MM.1S (cell line): ENCODE results near the gene PIWIL1.

Experiments
- DNase-seq: peaks from one replicate; pipeline ENCODE4 v3.0.0-alpha.2; 2015
- H2AFZ ChIP-seq: fragments of 300-600 bp; sonication (generic); 2 replicates; pipeline ENCODE4 v1.6.0; 2016; ENCODE audit warnings: antibody characterized with exemption, low read length
- H3F3A ChIP-seq: fragments of 300-600 bp; sonication (generic); 2 replicates; pipeline ENCODE4 v1.6.1; 2016; ENCODE audit warnings: mild to moderate bottlenecking, antibody characterized with exemption, low read length, moderate library complexity, mixed read lengths; ENCODE audit not compliant: insufficient read depth
- H3K27ac ChIP-seq: fragments of 300-600 bp; sonication (generic); 2 replicates; pipeline ENCODE4 v1.5.1; 2016; ENCODE audit warnings: mild to moderate bottlenecking, low read length
- H3K27me3 ChIP-seq: fragments of 300-600 bp; sonication (generic); replicated peaks from 2 replicates; pipeline ENCODE4 v1.6.0; 2016; ENCODE audit warnings: low read length; ENCODE audit not compliant: insufficient read depth
- H3K36me3 ChIP-seq: fragments of 300-600 bp; sonication (generic); replicated peaks from 2 replicates; pipeline ENCODE4 v1.6.1; 2016; ENCODE audit warnings: mild to moderate bottlenecking, low read length, mixed read lengths; ENCODE audit not compliant: insufficient read depth
- H3K4me1 ChIP-seq: fragments of 300-600 bp; sonication (generic); 2 replicates; pipeline ENCODE4 v1.6.1; 2016; ENCODE audit warnings: low read length, mixed read lengths
- H3K4me2 ChIP-seq: fragments of 300-600 bp; sonication (generic); 2 replicates; pipeline ENCODE4 v1.6.0; 2016; ENCODE audit warnings: low read depth, low read length
- H3K4me3 ChIP-seq: fragments of 300-600 bp; sonication (generic); 2 replicates; pipeline ENCODE4 v1.5.1; 2016; ENCODE audit warnings: low read length, mixed read lengths
- H3K79me2 ChIP-seq: fragments of 300-600 bp; sonication (generic); 2 replicates; pipeline ENCODE4 v1.6.1; 2016; ENCODE audit warnings: mixed run types, low read length, mixed read lengths
- H3K9ac ChIP-seq: fragments of 300-600 bp; sonication (generic); 2 replicates; pipeline ENCODE4 v1.6.1; 2016; ENCODE audit warnings: low read length, mixed read lengths
- H3K9me2 ChIP-seq: fragments of 300-600 bp; sonication (generic); replicated peaks from 2 replicates; pipeline ENCODE4 v1.6.1; 2016; ENCODE audit warnings: mild to moderate bottlenecking, low read length, mixed read lengths; ENCODE audit not compliant: insufficient read depth
- H3K9me3 ChIP-seq: fragments of 300-600 bp; sonication (generic); replicated peaks from 2 replicates; pipeline ENCODE4 v1.6.1; 2016; ENCODE audit warnings: mild to moderate bottlenecking, low read length, mixed read lengths; ENCODE audit not compliant: insufficient read depth
- H4K20me1 ChIP-seq: fragments of 300-600 bp; sonication (generic); 2 replicates; pipeline ENCODE4 v1.6.1; 2016; ENCODE audit warnings: mild to moderate bottlenecking, low read length, moderate library complexity, mixed read lengths; ENCODE audit not compliant: insufficient read depth
- CTCF ChIP-seq: fragments of 300-600 bp; sonication (generic); IDR thresholded peaks from 2 replicates; pipeline ENCODE4 v1.5.1; 2016; ENCODE audit warnings: antibody characterized with exemption, low read length, mixed read lengths
- EZH2 ChIP-seq: fragments of 300-600 bp; sonication (generic); optimal IDR thresholded peaks from 2 replicates; pipeline ENCODE3; 2017; ENCODE audit warnings: low read depth, mild to moderate bottlenecking, antibody characterized with exemption, low read length, mixed read lengths
- EZH2phosphoT487 ChIP-seq: fragments of 300-600 bp; sonication (generic); IDR thresholded peaks from 2 replicates; pipeline ENCODE4 v1.6.1; 2018; ENCODE audit warnings: antibody characterized with exemption, low read length

Gene PIWIL1

GRCh38 chr12:130385193-130385592 is 47.5 kb downstream of the PIWIL1 start:
- no peak overlapping the region for H2AFZ ChIP-seq
- no peak for TF ChIP-seq EZH2
- no peak for TF ChIP-seq EZH2phosphoT487
- no peak for TF ChIP-seq CTCF

GRCh38 chr12:130391186-130391585 is 53.5 kb downstream of the PIWIL1 start:
- H3K4me3 ChIP-seq, result no peak overlapping the region
- H3K36me3 ChIP-seq, result no peaks in the 10 kb centered on the region
- no peaks in the 10 kb centered on the region for H3K4me1 ChIP-seq
- H3K27me3 ChIP-seq, result no peaks in the 10 kb centered on the region
- TF ChIP-seq CTCF (no peak), EZH2phosphoT487 (no peak), EZH2 (no peak)
- H3F3A ChIP-seq, result no peaks in the 10 kb centered on the region
- H3K4me2 ChIP-seq, result no peak overlapping the region
- H3K9me3 ChIP-seq, result no peaks in the 10 kb centered on the region
- no peaks in the 10 kb centered on the region for H3K9me2 ChIP-seq
- no peak overlapping the region for H3K27ac ChIP-seq
- H4K20me1 ChIP-seq, result no peaks in the 10 kb centered on the region
- H2AFZ ChIP-seq, result no peak overlapping the region
- DNase-seq, result no peak
- H3K9ac ChIP-seq, result no peak overlapping the region
- H3K79me2 ChIP-seq, result no peaks in the 10 kb centered on the region

More at GRCh38 chr12:130385193-130385592, 47.5 kb downstream of the PIWIL1 start:
- H3K27me3 ChIP-seq, result no peaks in the 10 kb centered on the region
- no peak for DNase-seq
- no peaks in the 10 kb centered on the region for H3K9me3 ChIP-seq
- H3K9ac ChIP-seq, result no peak overlapping the region
- H3K27ac ChIP-seq, result no peak overlapping the region
- no peak overlapping the region for H3K4me2 ChIP-seq
- H3K79me2 ChIP-seq, result no peaks in the 10 kb centered on the region
- H4K20me1 ChIP-seq, result no peaks in the 10 kb centered on the region
- no peaks in the 10 kb centered on the region for H3K36me3 ChIP-seq
- no peaks in the 10 kb centered on the region for H3K4me1 ChIP-seq
- H3K9me2 ChIP-seq, result no peaks in the 10 kb centered on the region
- H3F3A ChIP-seq, result no peaks in the 10 kb centered on the region
- H3K4me3 ChIP-seq, result no peak overlapping the region

DNA sequence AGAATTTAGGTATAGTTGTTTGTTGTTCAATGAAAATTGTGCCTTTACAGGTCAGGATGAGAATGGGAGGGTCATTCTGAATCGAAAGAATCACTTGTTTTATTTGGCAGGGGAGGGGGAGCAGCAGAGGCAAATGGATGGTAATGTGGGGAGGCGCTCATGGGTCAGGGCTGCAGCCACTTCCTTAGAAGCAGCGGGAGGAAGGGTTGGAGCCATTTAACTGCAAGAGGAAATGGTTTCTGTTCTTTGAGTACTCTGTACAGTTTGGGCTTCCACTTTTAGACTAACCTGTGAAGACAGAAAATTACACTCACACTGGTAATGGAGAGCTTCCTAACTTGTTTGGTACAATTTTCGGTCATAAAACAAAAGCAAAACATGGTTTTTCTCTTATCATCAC is 57.2 kb downstream of the PIWIL1 start:
- H3K36me3 ChIP-seq, result no peaks in the 10 kb centered on the region
- no peaks in the 10 kb centered on the region for H3K9me3 ChIP-seq
- no peak overlapping the region for H2AFZ ChIP-seq
- no peak overlapping the region for H3K4me2 ChIP-seq
- H4K20me1 ChIP-seq, result no peaks in the 10 kb centered on the region
- no peak for DNase-seq
- H3K27me3 ChIP-seq, result no peaks in the 10 kb centered on the region
- TF ChIP-seq EZH2, result no peak
- no peak for TF ChIP-seq CTCF
- TF ChIP-seq EZH2phosphoT487, result no peak
- no peaks in the 10 kb centered on the region for H3K79me2 ChIP-seq
- H3K9ac ChIP-seq, result no peak overlapping the region
- no peaks in the 10 kb centered on the region for H3K4me1 ChIP-seq
- no peaks in the 10 kb centered on the region for H3K9me2 ChIP-seq
- no peaks in the 10 kb centered on the region for H3F3A ChIP-seq
- no peak overlapping the region for H3K27ac ChIP-seq
- H3K4me3 ChIP-seq, result no peak overlapping the region
